Osteoblast (primary cell): ENCODE data around the gene NYAP2. TPM values are rescaled to one million over a fixed set of nuclear protein-coding genes. Genes with fewer than 3 reads are reported as not detected.
A peak's percentile ranks its signal among the peaks of the same experiment; 100 is the strongest.

Experiments used
- DNase-seq: peaks from one replicate; pipeline ENCODE4 v3.0.0; 2011; ENCODE audit warnings: low spot score, mixed read lengths; ENCODE audit not compliant: insufficient read length; ENCODE audit errors: missing footprints
- H2AFZ ChIP-seq: 2 replicates; pipeline ENCODE4 v1.6.0; 2011; ENCODE audit warnings: mild to moderate bottlenecking, low read length
- H3K27ac ChIP-seq: 2 replicates; pipeline ENCODE4 v1.5.1; 2011; ENCODE audit warnings: mild to moderate bottlenecking, low read depth, low read length, moderate library complexity
- H3K27me3 ChIP-seq: 2 replicates; pipeline ENCODE4 v1.6.0; 2012; ENCODE audit warnings: mild to moderate bottlenecking, control low read depth, inconsistent platforms, low read length, moderate library complexity; ENCODE audit not compliant: insufficient read depth
- H3K36me3 ChIP-seq: 2 replicates; pipeline ENCODE4 v1.5.1; 2011; ENCODE audit warnings: mild to moderate bottlenecking, low read length, control low read depth, moderate library complexity; ENCODE audit not compliant: insufficient read depth
- H3K4me1 ChIP-seq: 2 replicates; pipeline ENCODE4 v1.5.1; 2011; ENCODE audit warnings: mild to moderate bottlenecking, low read length, control low read depth, moderate library complexity; ENCODE audit not compliant: insufficient read depth
- H3K4me2 ChIP-seq: 2 replicates; pipeline ENCODE4 v1.6.0; 2011; ENCODE audit warnings: mild to moderate bottlenecking, low read length; ENCODE audit not compliant: insufficient read depth
- H3K4me3 ChIP-seq: fragments of 200-600 bp; sonication (generic); 3 replicates; pipeline ENCODE4 v1.5.1; 2012; ENCODE audit warnings: mild to moderate bottlenecking, low read length, inconsistent platforms; ENCODE audit not compliant: insufficient read depth
- H3K79me2 ChIP-seq: 2 replicates; pipeline ENCODE4 v1.6.0; 2012; ENCODE audit warnings: mild to moderate bottlenecking, low read length, control low read depth, inconsistent platforms; ENCODE audit not compliant: insufficient read depth
- H3K9me3 ChIP-seq: 2 replicates; pipeline ENCODE4 v1.5.1; 2011; ENCODE audit warnings: low read depth, low read length, control low read depth
- H4K20me1 ChIP-seq: 2 replicates; pipeline ENCODE4 v1.6.0; 2012; ENCODE audit warnings: mild to moderate bottlenecking, low read length, control low read depth; ENCODE audit not compliant: insufficient read depth
- CTCF ChIP-seq: IDR thresholded peaks from 2 replicates; pipeline ENCODE4 v1.5.1; 2011; ENCODE audit warnings: mild to moderate bottlenecking, low read depth, low read length, moderate library complexity; ENCODE audit errors: extremely low read depth
- total RNA-seq: library from RNA; depleted of rRNA; stranded (reverse); fragments of >200 nt; gene quantifications from 2 replicates; pipeline ENCODE4 v1.2.3, GENCODE V29; 2012

The NYAP2 gene
- total RNA-seq, 1 donor = not detected

GRCh38 chr2:225640550-225640949 is 241.0 kb downstream of the NYAP2 start:
- H4K20me1 ChIP-seq = no peaks in the 10 kb centered on the region
- no peaks in the 10 kb centered on the region for H3K4me1 ChIP-seq
- H3K36me3 ChIP-seq = no peaks in the 10 kb centered on the region
- no peaks in the 10 kb centered on the region for H3K27me3 ChIP-seq
- no peaks in the 10 kb centered on the region for H3K79me2 ChIP-seq
- no peak overlapping the region for H3K4me2 ChIP-seq
- TF ChIP-seq CTCF = no peak
- no peak overlapping the region for H3K27ac ChIP-seq
- no peak for DNase-seq
- no peaks in the 10 kb centered on the region for H3K9me3 ChIP-seq
- no peak overlapping the region for H3K4me3 ChIP-seq
- H2AFZ ChIP-seq = no peak overlapping the region

- Histone ChIP-seq H3K79me2 (no peaks in the 10 kb centered on the region), H3K36me3 (no peaks in the 10 kb centered on the region), H4K20me1 (no peaks in the 10 kb centered on the region), H3K4me1 (no peaks in the 10 kb centered on the region), H3K4me2 (no peak overlapping the region), H3K27me3 (peaks cover 6% of the 10 kb centered on the region), H3K4me3 (no peak overlapping the region), H3K9me3 (no peaks in the 10 kb centered on the region), H3K27ac (no peak overlapping the region), H2AFZ (no peak overlapping the region)
- no peak for TF ChIP-seq CTCF
- DNase-seq = no peak
Observed at GRCh38 chr2:225649274-225649673, 249.8 kb downstream of the NYAP2 start.

DNA sequence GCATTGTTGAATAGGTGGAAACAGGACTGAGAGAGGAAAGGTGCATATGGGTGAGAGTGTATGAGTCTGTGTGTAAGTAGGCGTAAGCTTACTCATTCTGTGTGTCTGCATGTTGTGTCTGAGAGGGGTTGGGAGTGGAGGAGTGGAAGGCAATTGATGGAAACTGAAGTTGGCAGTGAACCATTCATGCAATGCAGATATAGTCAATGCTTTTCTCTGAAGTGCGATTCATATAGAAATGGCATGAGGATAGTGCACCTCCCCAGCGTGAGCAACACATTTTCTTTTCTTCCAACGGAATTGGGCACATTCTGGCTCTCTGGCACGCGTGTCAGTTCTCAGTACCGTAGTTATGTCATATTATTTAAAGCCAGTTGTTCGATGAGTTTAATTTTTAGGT is 250.5 kb downstream of the NYAP2 start:
- Histone ChIP-seq H2AFZ (no peak overlapping the region), H3K4me1 (no peaks in the 10 kb centered on the region), H3K4me2 (no peak overlapping the region), H3K79me2 (no peaks in the 10 kb centered on the region), H3K36me3 (no peaks in the 10 kb centered on the region), H3K9me3 (no peaks in the 10 kb centered on the region), H4K20me1 (no peaks in the 10 kb centered on the region), H3K27ac (no peak overlapping the region), H3K4me3 (no peak overlapping the region), H3K27me3 (peaks cover 6% of the 10 kb centered on the region)
- no peak for DNase-seq
- TF ChIP-seq CTCF = no peak

GRCh38 chr2:225660262-225661131 is 261.0 kb downstream of the NYAP2 start:
- H4K20me1 ChIP-seq = no peaks in the 10 kb centered on the region
- no peaks in the 10 kb centered on the region for H3K27me3 ChIP-seq
- no peaks in the 10 kb centered on the region for H3K9me3 ChIP-seq
- no peaks in the 10 kb centered on the region for H3K4me1 ChIP-seq
- no peak overlapping the region for H3K4me2 ChIP-seq
- no peak overlapping the region for H3K4me3 ChIP-seq
- no peaks in the 10 kb centered on the region for H3K36me3 ChIP-seq
- H2AFZ ChIP-seq = no peak overlapping the region
- peak; percentile 6 for DNase-seq
- peak; percentile 92 for TF ChIP-seq CTCF
- H3K79me2 ChIP-seq = no peaks in the 10 kb centered on the region
- no peak overlapping the region for H3K27ac ChIP-seq
